CD4-positive, alpha-beta T cell treated with Interleukin-4 for 4 hours (primary cell): ENCODE data around the gene CELF4.

ENCODE experiments used
- DNase-seq: peaks from one replicate; pipeline ENCODE4 v3.0.0-alpha.2; 2020

The CELF4 gene

GRCh38 chr18:37405772-37406171, 159.8 kb downstream of the CELF4 start:
- no peak for DNase-seq

GRCh38 chr18:37405229-37405628, 160.4 kb downstream of the CELF4 start:
- DNase-seq = no peak

GRCh38 chr18:37403788-37404187, 161.8 kb downstream of the CELF4 start:
- DNase-seq = no peak

GRCh38 chr18:37403100-37403781, 162.4 kb downstream of the CELF4 start:
- no peak for DNase-seq

GRCh38 chr18:37402735-37403099, 162.9 kb downstream of the CELF4 start:
- no peak for DNase-seq

GRCh38 chr18:37400802-37401201, 164.8 kb downstream of the CELF4 start:
- no peak for DNase-seq

- no peak for DNase-seq
These were observed 167.2 kb downstream of the CELF4 start for GRCh38 chr18:37398248-37398920.

- no peak for DNase-seq
These were observed 167.8 kb downstream of the CELF4 start for GRCh38 chr18:37397814-37398213.

- no peak for DNase-seq
These were observed 168.5 kb downstream of the CELF4 start for GRCh38 chr18:37396971-37397720.

- no peak for DNase-seq
These were observed 170.0 kb downstream of the CELF4 start for GRCh38 chr18:37395631-37396030.

- no peak for DNase-seq
These were observed 170.5 kb downstream of the CELF4 start for GRCh38 chr18:37395138-37395537.

GRCh38 chr18:37394610-37394965, 171.0 kb downstream of the CELF4 start:
- DNase-seq = no peak

GRCh38 chr18:37393945-37394609, 171.5 kb downstream of the CELF4 start:
- no peak for DNase-seq

GRCh38 chr18:37393221-37393827, 172.3 kb downstream of the CELF4 start:
- DNase-seq = no peak

GRCh38 chr18:37392648-37393047, 172.9 kb downstream of the CELF4 start:
- DNase-seq = no peak

GRCh38 chr18:37391698-37392548, 173.7 kb downstream of the CELF4 start:
- DNase-seq = no peak

GRCh38 chr18:37391156-37391555, 174.4 kb downstream of the CELF4 start:
- no peak for DNase-seq

- no peak for DNase-seq
These were observed 174.9 kb downstream of the CELF4 start for GRCh38 chr18:37390687-37391086.

- DNase-seq = no peak
These were observed 175.8 kb downstream of the CELF4 start for GRCh38 chr18:37389684-37390368.

- DNase-seq = no peak
These were observed 176.6 kb downstream of the CELF4 start for GRCh38 chr18:37389041-37389440.

- no peak for DNase-seq
These were observed 177.2 kb downstream of the CELF4 start for GRCh38 chr18:37388413-37388812.
